Measurements from ENCODE around the gene NEK1.

The NEK1 gene, protein sequence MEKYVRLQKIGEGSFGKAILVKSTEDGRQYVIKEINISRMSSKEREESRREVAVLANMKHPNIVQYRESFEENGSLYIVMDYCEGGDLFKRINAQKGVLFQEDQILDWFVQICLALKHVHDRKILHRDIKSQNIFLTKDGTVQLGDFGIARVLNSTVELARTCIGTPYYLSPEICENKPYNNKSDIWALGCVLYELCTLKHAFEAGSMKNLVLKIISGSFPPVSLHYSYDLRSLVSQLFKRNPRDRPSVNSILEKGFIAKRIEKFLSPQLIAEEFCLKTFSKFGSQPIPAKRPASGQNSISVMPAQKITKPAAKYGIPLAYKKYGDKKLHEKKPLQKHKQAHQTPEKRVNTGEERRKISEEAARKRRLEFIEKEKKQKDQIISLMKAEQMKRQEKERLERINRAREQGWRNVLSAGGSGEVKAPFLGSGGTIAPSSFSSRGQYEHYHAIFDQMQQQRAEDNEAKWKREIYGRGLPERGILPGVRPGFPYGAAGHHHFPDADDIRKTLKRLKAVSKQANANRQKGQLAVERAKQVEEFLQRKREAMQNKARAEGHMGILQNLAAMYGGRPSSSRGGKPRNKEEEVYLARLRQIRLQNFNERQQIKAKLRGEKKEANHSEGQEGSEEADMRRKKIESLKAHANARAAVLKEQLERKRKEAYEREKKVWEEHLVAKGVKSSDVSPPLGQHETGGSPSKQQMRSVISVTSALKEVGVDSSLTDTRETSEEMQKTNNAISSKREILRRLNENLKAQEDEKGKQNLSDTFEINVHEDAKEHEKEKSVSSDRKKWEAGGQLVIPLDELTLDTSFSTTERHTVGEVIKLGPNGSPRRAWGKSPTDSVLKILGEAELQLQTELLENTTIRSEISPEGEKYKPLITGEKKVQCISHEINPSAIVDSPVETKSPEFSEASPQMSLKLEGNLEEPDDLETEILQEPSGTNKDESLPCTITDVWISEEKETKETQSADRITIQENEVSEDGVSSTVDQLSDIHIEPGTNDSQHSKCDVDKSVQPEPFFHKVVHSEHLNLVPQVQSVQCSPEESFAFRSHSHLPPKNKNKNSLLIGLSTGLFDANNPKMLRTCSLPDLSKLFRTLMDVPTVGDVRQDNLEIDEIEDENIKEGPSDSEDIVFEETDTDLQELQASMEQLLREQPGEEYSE (N-terminal part only)

DNA sequence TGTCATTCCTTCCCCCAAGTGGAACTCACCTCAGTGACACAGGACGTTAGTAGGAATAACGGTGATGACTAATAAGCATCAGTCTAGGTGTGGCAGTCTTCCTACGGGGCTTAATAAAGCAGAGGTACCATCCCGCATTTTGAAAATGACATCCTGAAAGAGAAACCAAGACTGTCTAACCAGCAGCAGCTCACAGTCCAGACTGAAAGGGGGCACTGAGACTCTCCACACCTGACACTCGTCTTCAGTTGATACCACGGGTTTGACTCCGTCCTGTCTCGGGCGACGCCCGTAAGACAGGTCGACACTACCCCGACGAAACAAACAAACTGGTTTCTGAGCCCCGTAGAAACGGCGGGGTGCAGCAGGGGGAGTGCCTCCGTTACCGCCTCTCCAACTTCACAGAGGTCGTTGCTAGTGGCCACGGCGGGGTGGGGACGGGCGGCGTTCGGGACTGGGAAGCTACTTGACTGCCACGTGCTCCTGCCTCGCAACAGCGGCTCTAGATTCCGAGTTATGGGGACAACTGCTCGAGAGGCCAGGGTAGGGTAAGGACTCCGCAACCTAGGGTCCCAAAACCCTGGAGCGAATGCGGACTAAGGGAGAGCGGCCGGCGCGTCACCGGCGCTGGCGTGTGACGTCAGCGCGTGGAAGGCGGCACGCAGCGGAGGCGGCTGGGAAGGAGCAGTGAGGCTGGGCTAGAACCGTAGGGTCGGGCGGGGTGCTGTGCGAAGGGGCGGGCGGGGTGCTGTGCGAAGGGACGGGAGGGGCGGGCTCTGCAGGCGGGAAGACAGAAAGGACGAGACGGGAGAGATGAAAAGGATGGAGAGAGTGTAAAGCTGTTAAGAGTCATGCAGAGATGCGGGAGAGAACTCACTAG lies at the start of gene NEK1:
Gene NEK1, minus strand, starts transcription at position 593 of the 880 bp plus-strand sequence. CDS start 9,953 bp downstream, outside the sequence.
- peak; percentile 83 to 86 for DNase-seq

DNA sequence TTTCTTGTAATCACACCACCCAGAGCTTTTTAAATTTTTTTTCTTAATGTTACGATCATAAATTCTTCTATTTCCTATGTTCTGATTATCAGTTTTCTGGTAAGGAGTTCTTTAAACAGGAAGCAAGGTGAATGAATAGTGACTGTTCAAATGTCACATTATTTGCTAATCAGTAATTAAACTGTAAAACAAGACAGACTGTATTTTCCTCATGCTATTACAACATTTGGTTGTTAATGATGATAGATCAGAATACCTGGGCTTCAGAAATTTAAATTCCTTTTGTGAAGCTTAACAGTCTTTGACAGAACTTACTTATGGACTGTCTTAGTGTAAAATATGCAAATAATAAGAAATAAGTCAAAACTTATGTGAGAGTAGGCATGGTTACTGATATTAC lies 49.4 kb upstream of the NEK1 start:
- DNase-seq, result no peak

DNA sequence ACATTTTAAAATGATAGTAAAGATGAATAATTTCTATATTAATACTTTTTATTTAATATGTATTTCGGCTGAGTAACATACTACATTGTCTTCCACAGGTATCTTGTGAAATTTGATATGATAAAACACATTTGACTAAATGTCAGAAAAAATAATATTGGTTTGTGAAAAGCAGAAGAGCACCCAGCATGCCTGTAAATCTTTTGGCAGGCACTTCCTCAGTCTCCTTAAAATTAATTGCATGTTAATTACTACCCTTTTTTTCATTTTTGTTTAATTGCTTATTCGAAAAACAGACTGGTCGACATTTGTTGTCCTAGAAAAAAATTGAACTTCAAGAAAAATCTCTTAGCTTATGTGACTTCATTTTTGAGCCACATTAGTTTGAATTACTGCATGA lies 48.5 kb upstream of the NEK1 start:
- DNase-seq, result peak in 1 of 2 donors; percentile 6

DNA sequence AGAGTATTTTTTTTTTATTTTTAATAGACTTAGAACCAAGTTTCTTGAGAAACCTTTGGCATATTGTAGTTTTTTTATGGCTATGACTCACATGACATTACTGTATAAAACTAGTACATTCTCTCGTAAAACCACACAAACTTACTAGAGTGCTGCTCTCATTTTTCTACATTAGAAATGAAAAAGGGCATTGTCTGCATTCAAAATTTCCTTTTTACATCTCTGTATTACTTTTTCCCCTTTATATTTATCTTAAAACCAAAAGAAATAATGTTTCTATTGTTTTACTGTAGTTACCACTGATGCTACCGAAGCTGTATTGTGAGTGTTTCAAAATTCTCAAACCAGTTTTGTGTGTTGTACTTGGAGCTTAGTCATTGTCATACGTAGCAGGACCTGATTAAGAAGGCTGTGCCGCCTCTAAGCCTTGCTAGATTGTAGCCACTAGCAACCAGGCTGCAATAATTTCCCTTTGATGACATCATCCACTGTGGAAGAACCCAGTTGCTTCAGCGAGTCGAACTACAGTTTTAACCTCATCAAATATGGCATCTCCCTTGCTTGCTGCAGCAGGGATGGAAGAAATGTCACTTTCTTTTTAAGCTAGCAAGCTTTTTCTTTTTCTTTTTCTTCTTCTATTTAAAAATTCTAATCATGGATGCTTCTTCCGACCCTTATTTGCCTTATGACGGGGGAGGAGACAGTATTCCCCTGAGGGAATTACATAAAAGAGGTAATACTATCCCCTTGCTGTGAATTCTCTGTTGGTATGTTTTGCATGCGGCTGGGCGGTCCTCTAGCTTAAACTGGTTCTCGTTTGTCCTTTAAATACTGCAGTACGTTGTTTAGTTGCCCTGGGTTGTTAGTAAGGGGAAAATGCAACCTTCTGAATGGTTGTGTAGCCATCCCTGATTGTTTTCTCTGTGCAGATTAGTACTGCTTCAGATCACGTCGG lies 47.6 kb upstream of the NEK1 start:
- peak; percentile 97 to 99 for DNase-seq

DNA sequence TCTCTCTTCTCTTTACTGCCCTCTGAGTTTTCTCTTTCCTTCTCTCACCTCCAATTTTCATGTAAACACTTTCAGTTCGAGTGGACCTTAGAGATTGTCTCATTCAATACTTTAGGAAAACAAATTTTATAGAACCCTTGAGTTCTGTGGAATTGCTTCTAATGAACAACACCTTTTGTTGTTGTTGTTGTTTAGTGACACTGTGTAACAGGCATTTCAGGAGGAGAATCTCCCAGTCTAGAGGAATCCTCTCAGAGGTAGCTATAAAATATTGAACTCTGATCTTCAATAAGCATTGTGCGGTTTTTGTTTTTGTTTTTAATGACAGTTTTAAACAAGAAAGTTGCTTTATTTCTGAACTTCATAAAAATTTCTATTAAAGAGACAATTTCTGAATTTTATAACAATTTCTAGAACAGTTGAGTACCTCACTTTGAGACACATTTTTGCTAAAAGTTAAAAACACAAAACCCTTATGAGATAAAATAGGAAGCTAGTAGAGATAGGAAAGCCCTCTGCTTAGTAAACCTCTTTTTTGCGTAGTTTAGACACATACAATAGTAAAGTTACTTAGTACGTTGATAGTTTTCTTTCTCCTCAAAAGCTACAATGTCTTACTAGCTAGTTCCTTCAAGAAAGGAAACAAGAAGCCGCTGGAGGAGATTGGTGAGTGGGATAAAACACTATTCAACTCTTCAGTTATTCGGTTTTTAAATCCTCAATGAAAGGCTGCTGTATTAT lies 46.8 kb upstream of the NEK1 start:
- peak; percentile 2 to 4 for DNase-seq

DNA sequence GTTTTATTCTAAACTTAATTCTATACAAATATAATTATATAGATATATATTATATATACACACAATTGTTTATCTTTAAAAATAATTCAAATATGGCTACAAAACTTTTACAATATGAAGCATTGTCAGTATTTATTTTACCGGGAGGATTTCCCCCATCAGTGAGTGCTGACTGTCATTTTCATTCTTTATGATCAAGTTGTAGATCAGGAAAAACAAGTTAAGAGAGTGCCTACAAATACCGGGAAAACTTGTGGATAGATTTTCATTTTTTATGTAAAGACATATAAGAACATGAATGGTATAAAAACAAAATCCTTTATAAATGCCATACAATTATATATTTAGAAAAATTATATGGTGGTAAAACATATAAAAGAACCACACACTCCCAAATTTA lies 45.8 kb upstream of the NEK1 start:
- DNase-seq, result no peak

DNA sequence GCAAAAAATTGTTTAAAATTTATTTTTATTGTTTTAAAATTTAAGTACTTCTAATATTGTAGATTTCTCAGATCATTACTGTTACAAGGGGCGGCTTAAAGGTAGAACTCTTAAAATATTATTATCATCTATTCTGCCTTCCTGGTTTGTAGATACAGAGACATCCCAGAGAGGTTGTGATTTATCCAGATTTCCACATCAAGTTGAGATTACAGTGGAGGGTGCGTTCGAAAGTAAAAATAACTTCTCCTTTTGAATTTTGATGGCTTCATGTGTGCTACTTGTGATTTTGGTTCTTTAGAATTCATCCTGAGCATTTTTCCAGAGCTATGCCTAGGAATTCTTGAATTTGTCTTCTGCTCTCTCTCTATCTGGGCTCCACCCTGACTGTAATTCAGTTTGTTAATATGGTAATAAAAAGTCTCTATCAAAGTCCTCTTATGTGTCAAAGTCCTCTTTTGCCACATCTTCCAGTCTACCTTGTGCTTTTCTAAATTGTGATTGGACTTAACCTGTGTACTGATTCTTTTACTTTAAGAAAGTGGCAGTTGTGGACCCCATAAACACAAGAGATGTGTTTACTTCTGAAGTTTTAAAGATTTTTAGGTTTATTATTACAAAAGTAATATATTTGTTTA lies 45.2 kb upstream of the NEK1 start:
- DNase-seq, result peak; percentile 45 to 48

DNA sequence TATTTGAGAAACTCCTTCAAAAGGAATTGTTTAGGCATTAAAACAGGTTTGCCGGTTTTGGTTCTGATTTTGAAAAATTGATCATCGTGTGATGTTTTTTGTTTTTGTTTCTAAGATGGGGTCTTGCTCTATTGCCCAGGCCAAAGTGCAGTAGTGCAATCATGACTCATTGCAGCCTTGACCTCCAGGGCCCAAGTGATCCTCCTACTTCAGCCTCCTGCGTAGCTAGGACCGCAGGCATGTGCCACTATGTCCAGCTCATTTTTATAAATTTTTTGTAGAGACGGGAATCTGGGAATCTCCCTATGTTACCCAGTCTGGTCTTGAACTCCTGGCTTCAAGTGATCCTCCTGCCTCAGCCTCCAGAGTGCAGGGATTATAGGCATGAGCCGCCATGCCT lies 43.0 kb upstream of the NEK1 start:
- DNase-seq, result no peak

DNA sequence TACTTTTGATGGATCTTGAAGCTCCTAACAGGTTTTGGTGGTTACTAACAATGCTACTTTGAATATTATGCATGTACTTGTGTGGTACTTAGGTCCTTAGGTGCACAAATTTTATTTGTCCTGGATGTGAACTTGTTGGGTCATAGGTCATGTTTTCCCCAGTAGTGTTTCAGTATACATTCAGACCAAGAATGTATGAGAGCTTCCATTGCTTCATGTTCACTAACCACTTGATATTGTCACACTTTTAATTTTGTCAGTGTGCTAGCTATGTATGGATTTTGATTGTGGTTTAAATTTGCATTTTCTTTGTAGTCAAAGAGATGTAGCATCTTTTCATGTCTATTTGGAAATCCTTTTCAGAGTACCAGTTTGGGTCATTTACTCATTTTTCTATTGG lies 40.2 kb upstream of the NEK1 start:
- DNase-seq, result no peak

DNA sequence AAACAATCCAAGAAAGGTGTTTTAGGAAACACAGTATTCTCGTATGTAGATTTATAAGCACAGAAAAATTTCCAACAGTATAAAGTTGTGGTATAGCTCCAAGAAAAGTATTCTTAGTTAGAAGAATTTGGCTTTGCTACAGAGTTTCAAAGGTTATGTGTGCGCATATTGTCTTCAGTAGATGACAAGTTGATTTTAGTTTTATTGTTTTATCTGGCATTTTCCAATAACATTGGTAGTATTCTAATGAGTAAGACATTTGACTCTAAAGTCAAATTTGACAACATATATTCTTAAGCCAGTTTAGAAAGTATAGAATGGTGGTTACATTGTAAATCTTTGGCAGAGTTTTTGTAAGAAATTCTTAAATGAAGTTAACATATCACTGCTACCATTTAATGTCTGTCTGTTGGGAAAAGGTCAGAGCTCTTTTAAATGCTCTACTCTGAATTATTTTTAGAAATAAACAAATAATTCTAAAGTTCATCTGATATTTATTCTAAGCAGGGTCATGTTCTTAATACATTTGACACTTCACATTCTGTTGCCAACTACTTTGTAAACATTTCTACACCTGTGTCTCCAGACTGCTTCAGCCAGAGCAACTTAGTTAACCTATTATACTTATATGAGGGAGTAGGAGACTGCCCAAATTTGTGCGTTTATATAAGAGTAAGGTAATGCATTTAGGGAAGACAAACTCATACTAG lies 38.0 kb upstream of the NEK1 start:
- DNase-seq, result no peak

DNA sequence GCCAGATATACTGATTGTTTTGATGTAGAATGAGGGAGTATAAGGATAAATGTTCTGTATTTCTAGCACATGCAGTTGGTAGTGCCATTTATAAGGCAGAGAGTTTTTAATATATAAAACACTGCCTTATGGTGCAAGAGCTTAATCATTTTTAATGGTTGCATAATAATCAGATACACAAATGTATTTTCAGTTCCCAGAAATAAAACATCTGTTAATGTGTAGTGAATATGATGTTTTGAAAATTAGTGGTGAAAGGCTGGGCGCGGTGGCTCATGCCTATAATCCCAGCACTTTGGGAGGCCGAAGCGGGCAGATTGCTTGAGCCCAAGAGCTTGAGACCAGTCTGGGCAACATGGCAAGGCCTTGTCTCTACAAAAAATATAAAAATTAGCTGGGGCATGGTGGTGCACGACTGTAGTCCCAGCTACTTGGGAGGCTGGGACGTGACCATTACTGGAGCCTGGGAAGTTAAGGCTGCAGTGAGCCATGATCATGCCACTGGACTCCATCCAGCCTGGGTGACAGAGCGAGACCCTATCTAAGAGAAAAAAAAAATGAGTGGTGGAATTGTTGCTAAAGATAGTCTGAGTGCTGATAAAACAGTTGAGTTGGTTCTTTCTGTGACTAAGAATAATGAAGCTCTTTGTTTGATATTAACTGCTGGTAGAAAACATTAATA lies 37.3 kb upstream of the NEK1 start:
- no peak for DNase-seq

DNA sequence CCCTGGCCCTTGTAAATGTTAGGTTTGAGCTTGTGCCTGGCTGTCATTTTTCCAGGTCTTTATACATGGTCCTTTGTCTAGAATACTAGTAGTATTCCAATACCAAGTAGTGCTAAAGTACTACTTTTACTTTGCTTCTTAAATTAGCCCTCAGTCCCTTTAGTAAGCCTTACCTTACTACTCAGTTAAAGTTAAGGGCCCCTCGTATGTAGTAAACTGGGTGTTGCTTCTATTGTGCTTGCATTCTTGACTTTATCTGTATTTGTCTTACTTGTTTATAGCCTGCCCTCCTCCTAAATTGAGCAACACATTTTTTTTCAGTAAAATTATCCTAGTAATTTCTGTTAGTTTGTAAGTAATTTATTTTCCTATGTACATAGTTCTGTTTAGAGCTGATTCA lies 33.2 kb upstream of the NEK1 start:
- DNase-seq, result no peak

DNA sequence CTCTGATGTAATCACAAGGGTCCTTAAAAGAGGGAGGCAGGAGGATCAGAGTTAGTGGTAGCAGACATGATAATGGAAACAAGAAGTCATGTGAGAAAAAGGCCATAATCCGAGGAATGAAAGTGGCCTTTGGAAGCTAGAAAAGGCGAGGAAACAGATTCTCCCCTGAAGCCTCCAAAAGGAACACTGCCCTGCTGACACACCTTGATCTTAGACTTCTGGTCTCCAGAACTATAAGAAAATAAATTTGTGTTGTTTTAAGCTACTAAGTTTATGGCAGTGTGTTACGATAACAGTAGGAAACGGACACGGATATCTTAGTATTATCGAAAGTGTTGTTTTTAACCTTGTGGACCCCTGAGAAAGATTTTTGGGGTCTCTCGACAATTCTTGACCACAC lies 32.4 kb upstream of the NEK1 start:
- DNase-seq, result no peak

DNA sequence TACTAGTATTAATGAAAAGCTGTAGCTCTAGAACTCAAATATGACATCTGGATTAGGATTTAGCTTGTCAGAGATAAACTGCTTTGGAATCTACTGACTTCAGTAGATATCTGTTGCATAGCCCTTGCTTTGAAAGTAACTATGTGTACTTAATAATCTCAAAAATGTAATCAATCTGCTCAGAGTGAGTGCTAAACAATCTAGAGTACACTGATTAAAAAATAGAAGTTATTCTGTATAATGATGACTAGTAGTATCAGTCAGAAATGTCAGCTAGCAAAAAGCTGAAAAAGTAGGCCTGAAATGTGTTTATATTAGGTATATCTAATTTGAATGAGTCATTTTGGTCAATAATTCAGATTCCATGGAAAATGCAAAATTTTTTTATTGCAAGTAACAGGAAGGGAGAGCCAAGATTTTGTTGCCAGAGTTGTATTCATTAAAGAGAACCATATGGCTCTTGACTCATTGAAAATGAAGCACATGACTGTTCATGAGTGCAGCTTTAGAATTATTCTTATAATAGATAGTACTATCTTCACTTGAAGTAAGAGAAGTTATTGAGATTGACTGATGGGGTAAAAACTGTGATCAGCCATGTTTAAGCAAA lies 28.0 kb upstream of the NEK1 start:
- DNase-seq, result no peak

DNA sequence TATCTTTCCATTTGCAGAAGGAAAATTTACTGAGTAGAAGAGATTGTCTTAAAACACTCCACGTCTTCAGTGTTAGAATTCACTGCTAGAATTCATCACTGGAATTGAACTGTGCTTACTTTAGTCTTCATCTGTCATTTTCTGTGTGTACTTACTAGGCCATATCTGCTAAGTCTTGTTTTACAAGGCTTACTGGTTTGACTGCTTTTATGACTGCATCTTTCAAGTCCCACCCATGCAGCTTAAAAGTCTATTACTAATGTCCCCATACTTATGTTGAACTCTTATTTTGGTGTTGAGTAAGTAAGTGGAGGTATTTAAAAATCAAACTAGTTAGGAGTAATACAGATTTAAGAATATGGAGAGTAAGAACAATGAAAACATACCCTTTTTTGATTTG lies 22.6 kb upstream of the NEK1 start:
- DNase-seq, result no peak

DNA sequence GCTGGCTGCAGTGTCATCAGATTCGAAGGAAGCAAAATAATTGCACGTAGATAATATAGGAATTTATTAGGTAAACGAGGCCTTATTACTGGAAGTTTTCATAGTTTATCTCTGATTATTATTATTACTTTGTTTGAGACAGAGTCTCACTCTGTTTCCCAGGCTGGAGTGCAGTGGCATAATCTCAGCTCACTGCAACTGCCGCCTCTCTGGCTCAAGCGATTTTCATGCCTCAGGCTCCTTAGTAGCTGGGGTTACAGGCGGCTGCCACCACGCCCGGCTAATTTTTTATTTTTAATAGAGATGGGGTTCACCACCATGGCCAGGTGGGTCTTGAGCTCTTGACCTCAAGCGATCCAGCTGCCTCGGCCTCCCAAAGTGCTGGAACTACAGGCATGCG lies 20.5 kb upstream of the NEK1 start:
- no peak for DNase-seq

DNA sequence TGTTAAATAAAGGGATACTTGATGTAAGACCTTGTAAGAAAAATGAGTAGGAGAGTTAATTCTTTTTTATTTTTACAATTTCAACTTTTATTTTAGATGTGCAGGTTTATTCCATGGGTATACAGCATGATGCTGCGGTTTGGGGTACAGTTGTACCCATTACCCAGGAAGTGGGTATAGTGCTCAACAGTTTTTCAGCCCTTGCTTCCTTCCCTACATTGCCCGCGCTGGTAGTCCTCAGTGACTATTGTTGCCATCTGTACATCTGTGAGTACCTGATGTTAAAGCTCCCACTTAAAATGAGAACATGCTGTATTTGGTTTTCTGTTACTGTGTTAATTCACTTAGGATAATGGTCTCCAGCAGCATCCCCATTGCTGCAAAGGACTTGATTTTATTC lies 17.7 kb upstream of the NEK1 start:
- no peak for DNase-seq

DNA sequence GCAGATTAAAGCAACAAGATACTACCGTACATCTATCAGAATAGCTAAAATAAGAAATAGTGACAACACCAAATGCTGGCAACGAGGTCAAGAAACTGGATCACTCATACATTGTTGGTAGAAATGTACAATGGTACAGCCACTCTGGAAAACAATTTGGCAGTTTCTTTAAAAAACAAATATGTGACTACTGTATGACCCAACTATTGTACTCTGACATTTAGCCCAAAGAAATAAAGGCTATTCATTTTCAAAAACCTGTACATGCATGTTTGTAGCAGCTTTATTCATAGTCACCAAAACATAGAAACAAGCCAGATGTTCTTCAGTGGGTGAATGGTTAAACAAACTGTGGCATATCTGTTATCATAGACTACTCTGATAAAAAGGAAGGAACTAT lies 16.2 kb upstream of the NEK1 start:
- no peak for DNase-seq
